Measurements from ENCODE around the gene SIK3.

Gene SIK3

GRCh38 chr11:116911976-116912734 lies 186.1 kb downstream of the SIK3 start:
- no peaks in the 10 kb centered on the region for H4K20me1 ChIP-seq (ENCODE audit: insufficient read depth, low read length)
- no peak overlapping the region for H2AFZ ChIP-seq (ENCODE audit: low read depth, low read length)
- H3K79me2 ChIP-seq (ENCODE audit: insufficient read depth, low read length): no peaks in the 10 kb centered on the region
- no peak overlapping the region for H3K4me2 ChIP-seq (ENCODE audit: insufficient read depth, low read length)
- DNase-seq (no peak), ATAC-seq (ENCODE audit: insufficient read depth, low read depth) (no peak)
- no peak overlapping the region for H3K4me3 ChIP-seq (ENCODE audit: low read depth in 1 of 2, low read length in 2 of 2)
- no peak overlapping the region for H3K27ac ChIP-seq (ENCODE audit: low read length)
- H3K9me3 ChIP-seq (ENCODE audit: insufficient read depth, low read length, severe bottlenecking): no peaks in the 10 kb centered on the region
- TF ChIP-seq CTCF (IDR thresholded peaks at IDR 0.05; ENCODE audit: borderline replicate concordance, extremely low read depth, low read length, poor library complexity, severe bottlenecking): no peak
- no peak for TF ChIP-seq EZH2 (IDR thresholded peaks at IDR 0.05; ENCODE audit: borderline replicate concordance, low read depth, low read length, severe bottlenecking)
- H3K4me1 ChIP-seq (ENCODE audit: insufficient read depth, low read length): no peaks in the 10 kb centered on the region
- H3K9ac ChIP-seq (ENCODE audit: low read depth, low read length): no peak overlapping the region
- no peaks in the 10 kb centered on the region for H3K27me3 ChIP-seq (ENCODE audit: insufficient read depth, low read length, poor library complexity)
- no peaks in the 10 kb centered on the region; the same call in 1 of the 2 replicates for H3K36me3 ChIP-seq (ENCODE audit: insufficient read depth, low read length)

- no peaks in the 10 kb centered on the region for H4K20me1 ChIP-seq (ENCODE audit: insufficient read depth, low read length)
- no peaks in the 10 kb centered on the region for H3K27me3 ChIP-seq (ENCODE audit: insufficient read depth, low read length, poor library complexity)
- H3K79me2 ChIP-seq (ENCODE audit: insufficient read depth, low read length): no peaks in the 10 kb centered on the region
- H3K4me3 ChIP-seq (ENCODE audit: low read depth in 1 of 2, low read length in 2 of 2): no peak overlapping the region
- H3K4me1 ChIP-seq (ENCODE audit: insufficient read depth, low read length): no peaks in the 10 kb centered on the region
- H3K27ac ChIP-seq (ENCODE audit: low read length): no peak overlapping the region
- no peak for TF ChIP-seq CTCF (IDR thresholded peaks at IDR 0.05; ENCODE audit: borderline replicate concordance, extremely low read depth, low read length, poor library complexity, severe bottlenecking)
- no peak for TF ChIP-seq EZH2 (IDR thresholded peaks at IDR 0.05; ENCODE audit: borderline replicate concordance, low read depth, low read length, severe bottlenecking)
- no peaks in the 10 kb centered on the region; the same call in 1 of the 2 replicates for H3K36me3 ChIP-seq (ENCODE audit: insufficient read depth, low read length)
- no peaks in the 10 kb centered on the region for H3K9me3 ChIP-seq (ENCODE audit: insufficient read depth, low read length, severe bottlenecking)
- ATAC-seq (ENCODE audit: insufficient read depth, low read depth) (no peak), DNase-seq (no peak)
- no peak overlapping the region for H2AFZ ChIP-seq (ENCODE audit: low read depth, low read length)
- no peak overlapping the region for H3K4me2 ChIP-seq (ENCODE audit: insufficient read depth, low read length)
- H3K9ac ChIP-seq (ENCODE audit: low read depth, low read length): no peak overlapping the region
These were observed 187.4 kb downstream of the SIK3 start for GRCh38 chr11:116910847-116911246.

- Histone ChIP-seq H3K79me2 (ENCODE audit: insufficient read depth, low read length) (no peaks in the 10 kb centered on the region), H3K9ac (ENCODE audit: low read depth, low read length) (no peak overlapping the region), H3K36me3 (ENCODE audit: insufficient read depth, low read length) (no peaks in the 10 kb centered on the region), H3K4me2 (ENCODE audit: insufficient read depth, low read length) (no peak overlapping the region), H3K27ac (ENCODE audit: low read length) (no peak overlapping the region), H3K4me1 (ENCODE audit: insufficient read depth, low read length) (no peaks in the 10 kb centered on the region), H3K4me3 (ENCODE audit: low read depth in 1 of 2, low read length in 2 of 2) (no peak overlapping the region), H2AFZ (ENCODE audit: low read depth, low read length) (no peak overlapping the region), H3K27me3 (ENCODE audit: insufficient read depth, low read length, poor library complexity) (no peaks in the 10 kb centered on the region), H4K20me1 (ENCODE audit: insufficient read depth, low read length) (no peaks in the 10 kb centered on the region), H3K9me3 (ENCODE audit: insufficient read depth, low read length, severe bottlenecking) (no peaks in the 10 kb centered on the region)
- TF ChIP-seq EZH2 (IDR thresholded peaks at IDR 0.05; ENCODE audit: borderline replicate concordance, low read depth, low read length, severe bottlenecking) (no peak), CTCF (IDR thresholded peaks at IDR 0.05; ENCODE audit: borderline replicate concordance, extremely low read depth, low read length, poor library complexity, severe bottlenecking) (no peak)
- no peak for DNase-seq
- ATAC-seq (ENCODE audit: insufficient read depth, low read depth): no peak
These were observed 187.8 kb downstream of the SIK3 start for GRCh38 chr11:116910378-116910777.
